Neuronal stem cell (in vitro differentiated cells): ENCODE measurements around the gene LSMEM2. TPM values are rescaled to one million over a fixed set of nuclear protein-coding genes. Genes with fewer than 3 reads are reported as not detected.

Source experiments
- DNase-seq: peaks from one replicate; pipeline ENCODE4 v3.0.0-alpha.2; 2013; ENCODE audit warnings: low spot score
- H2AFZ ChIP-seq: one replicate; pipeline ENCODE4 v1.6.1; 2013; ENCODE audit warnings: mild to moderate bottlenecking, low read length, inconsistent platforms
- H2AK5ac ChIP-seq: 2 replicates; pipeline ENCODE4 v1.6.1; 2013; ENCODE audit warnings: low read depth, mild to moderate bottlenecking, inconsistent platforms, low read length, moderate library complexity, mixed read lengths
- H2BK120ac ChIP-seq: 2 replicates; pipeline ENCODE4 v1.6.1; 2013; ENCODE audit warnings: low read depth, mild to moderate bottlenecking, inconsistent platforms, low read length, moderate library complexity, mixed read lengths
- H2BK12ac ChIP-seq: one replicate; pipeline ENCODE4 v1.6.1; 2013; ENCODE audit warnings: low read length, inconsistent platforms
- H2BK15ac ChIP-seq: 2 replicates; pipeline ENCODE4 v1.6.1; 2013; ENCODE audit warnings: mild to moderate bottlenecking, low read length, inconsistent platforms, mixed read lengths
- H2BK5ac ChIP-seq: one replicate; pipeline ENCODE4 v1.6.1; 2013; ENCODE audit warnings: inconsistent platforms, mild to moderate bottlenecking, low read length, moderate library complexity
- H3K14ac ChIP-seq: one replicate; pipeline ENCODE4 v1.6.1; 2013; ENCODE audit warnings: low read length, inconsistent platforms
- H3K18ac ChIP-seq: 2 replicates; pipeline ENCODE4 v1.6.1; 2013; ENCODE audit warnings: low read length, inconsistent platforms
- H3K23ac ChIP-seq: 2 replicates; pipeline ENCODE4 v1.6.1; 2013; ENCODE audit warnings: low read depth, mild to moderate bottlenecking, mixed read lengths, low read length, inconsistent platforms; ENCODE audit not compliant: poor library complexity
- H3K27ac ChIP-seq: replicated peaks from 3 replicates; pipeline ENCODE4 v1.5.1; 2013; ENCODE audit warnings: low read length, inconsistent platforms
- H3K27me3 ChIP-seq, 3 experiments: 2 replicates each; pipeline ENCODE4 v1.6.1; 2013; ENCODE audit warnings: low read length in 3 of 3, mild to moderate bottlenecking in 2 of 3, inconsistent platforms in 1 of 3, low read depth in 1 of 3, mixed read lengths in 1 of 3, moderate library complexity in 1 of 3; ENCODE audit not compliant: control insufficient read depth in 3 of 3, insufficient read depth in 3 of 3
- H3K36me3 ChIP-seq, 2 donors: replicated peaks in 1 of 2; 2 replicates each; pipeline ENCODE4 v1.6.1; 2013; ENCODE audit warnings: low read length in 2 of 2; ENCODE audit not compliant: control insufficient read depth in 2 of 2, insufficient read depth in 2 of 2
- H3K4ac ChIP-seq: 2 replicates; pipeline ENCODE4 v1.6.1; 2013; ENCODE audit warnings: inconsistent platforms, mild to moderate bottlenecking, low read length, moderate library complexity
- H3K4me1 ChIP-seq, 2 donors: 1 replicate in 1 of 2; 2 replicates in 1 of 2; pipeline ENCODE4 v1.6.1; 2013; ENCODE audit warnings: low read length in 2 of 2, low read depth in 1 of 2; ENCODE audit not compliant: control insufficient read depth in 2 of 2, insufficient read depth in 1 of 2
- H3K4me2 ChIP-seq: one replicate; pipeline ENCODE4 v1.6.1; 2013; ENCODE audit warnings: mild to moderate bottlenecking, low read length, inconsistent platforms; ENCODE audit not compliant: insufficient read depth, poor library complexity, severe bottlenecking
- H3K4me3 ChIP-seq, 2 donors: 2 replicates each; pipeline ENCODE4 v1.5.1; 2013; ENCODE audit warnings: low read length in 2 of 2, mild to moderate bottlenecking in 2 of 2, inconsistent platforms in 1 of 2, moderate library complexity in 1 of 2
- H3K79me1 ChIP-seq: one replicate; pipeline ENCODE4 v1.6.1; 2013; ENCODE audit warnings: low read depth, mild to moderate bottlenecking, inconsistent platforms, low read length, moderate library complexity
- H3K9ac ChIP-seq: one replicate; pipeline ENCODE4 v1.6.1; 2013; ENCODE audit warnings: mild to moderate bottlenecking, low read depth, low read length, inconsistent platforms; ENCODE audit not compliant: poor library complexity
- H3K9me3 ChIP-seq, 2 donors: replicated peaks in 1 of 2; 2 replicates each; pipeline versions ENCODE3 to v1.6.1; 2013; ENCODE audit warnings: low read length in 2 of 2, mild to moderate bottlenecking in 2 of 2, inconsistent platforms in 1 of 2, low read depth in 1 of 2, mixed read lengths in 1 of 2, moderate library complexity in 1 of 2; ENCODE audit not compliant: control insufficient read depth in 2 of 2, insufficient read depth in 1 of 2
- H4K8ac ChIP-seq: one replicate; pipeline ENCODE4 v1.6.1; 2013; ENCODE audit warnings: low read depth, mild to moderate bottlenecking, inconsistent platforms, low read length, moderate library complexity
- H4K91ac ChIP-seq: one replicate; pipeline ENCODE4 v1.6.1; 2013; ENCODE audit warnings: low read length, low read depth, mild to moderate bottlenecking, inconsistent platforms; ENCODE audit not compliant: poor library complexity
- WGBS, 2 donors: extraction: QIAGEN DNeasy Blood & Tissue Kit; methylation state at CpG; one replicate each; pipeline ENCODE4 v1.1.7; 2013; ENCODE audit warnings: missing lambda C conversion rate in 2 of 2, mixed read lengths in 1 of 2; ENCODE audit not compliant: insufficient read length in 2 of 2, insufficient replicate concordance in 1 of 2; ENCODE audit errors: extremely low coverage in 2 of 2; 5-methylcytosine and 5-hydroxymethylcytosine counted together
- polyA plus RNA-seq, 2 experiments: library from polyadenylated mRNA; stranded (reverse); fragments of 200-250 nt; gene quantifications; one replicate each; pipeline ENCODE4 v1.2.3, GENCODE V29; 2013

Gene LSMEM2
- polyA plus RNA-seq (2013, experiment 1 of 2) = 0.28 TPM
- polyA plus RNA-seq (2013, experiment 2 of 2) = 0.21 TPM

GRCh38 chr3:50278880-50279224 is at the start of gene LSMEM2:
TSS of gene LSMEM2 (plus strand) at chr3:50279087. CDS start at chr3:50279114, 27 bp downstream.
- DNase-seq = no peak
- H3K27ac ChIP-seq = no peak within 1 kb of the TSS
- H2BK5ac ChIP-seq = no peak within 1 kb of the TSS
- no peak within 1 kb of the TSS for H4K8ac ChIP-seq
- H3K9ac ChIP-seq = peak within 1 kb of the TSS; percentile 12
- H3K14ac ChIP-seq = no peak within 1 kb of the TSS
- H2BK12ac ChIP-seq = peak within 1 kb of the TSS; percentile 82
- no peaks in the 10 kb centered on the region for H3K36me3 ChIP-seq
- peak within 1 kb of the TSS; percentile 73 for H2BK15ac ChIP-seq
- no CpG with 5 or more reads among the region's 2 CpGs for WGBS, 2 donors
- peak within 1 kb of the TSS; percentile 68 for H2AFZ ChIP-seq
- H3K79me1 ChIP-seq = peaks cover 4% of the 10 kb centered on the region
- H3K9me3 ChIP-seq = peaks cover 0 to 4% of the 10 kb centered on the region in 2 donors
- peak within 1 kb of the TSS; percentile 20 for H3K23ac ChIP-seq
- peaks cover 4 to 32% (median 18%) of the 10 kb centered on the region in 3 experiments for H3K27me3 ChIP-seq
- no peak within 1 kb of the TSS for H3K4me3 ChIP-seq
- no peak within 1 kb of the TSS for H3K4me2 ChIP-seq
- peaks cover 5 to 10% of the 10 kb centered on the region in 2 donors for H3K4me1 ChIP-seq
- H2AK5ac ChIP-seq = peak within 1 kb of the TSS; percentile 96
- H3K4ac ChIP-seq = peak within 1 kb of the TSS; percentile 95
- H4K91ac ChIP-seq = no peak within 1 kb of the TSS
- no peak within 1 kb of the TSS for H2BK120ac ChIP-seq
- peak within 1 kb of the TSS; percentile 76 for H3K18ac ChIP-seq

- Histone ChIP-seq H3K9ac (no peak overlapping the region), H4K91ac (peak overlapping the region; percentile 15), H3K27me3 (peaks cover 0 to 7% (median 6%) of the 10 kb centered on the region in 3 experiments), H3K4me2 (no peak overlapping the region), H2BK15ac (peak overlapping the region; percentile 93), H2BK12ac (no peak overlapping the region), H3K23ac (no peak overlapping the region), H3K79me1 (peaks cover 4% of the 10 kb centered on the region), H3K27ac (no peak overlapping the region), H3K9me3 (no peaks in the 10 kb centered on the region), H2BK120ac (peak overlapping the region; percentile 52), H2AK5ac (peak overlapping the region; percentile 99), H3K18ac (no peak overlapping the region), H3K36me3 (no peaks in the 10 kb centered on the region), H3K4me1 (peaks cover 27 to 41% of the 10 kb centered on the region in 2 donors), H2BK5ac (peak overlapping the region; percentile 99), H4K8ac (no peak overlapping the region), H3K4ac (no peak overlapping the region), H3K4me3 (no peak overlapping the region), H2AFZ (no peak overlapping the region), H3K14ac (no peak overlapping the region)
- no CpG with 5 or more reads among the region's 3 CpGs for WGBS, 2 donors
- DNase-seq = no peak
These were observed 49.4 kb upstream of the LSMEM2 start for GRCh38 chr3:50229490-50229889.

GRCh38 chr3:50230104-50230793 is 48.6 kb upstream of the LSMEM2 start:
- peak overlapping the region; percentile 99 for H2AK5ac ChIP-seq
- H3K79me1 ChIP-seq = peaks cover 4% of the 10 kb centered on the region
- no peak overlapping the region for H3K14ac ChIP-seq
- H4K8ac ChIP-seq = no peak overlapping the region
- peak overlapping the region; percentile 34 for H3K9ac ChIP-seq
- peaks cover 31 to 47% of the 10 kb centered on the region in 2 donors for H3K4me1 ChIP-seq
- H3K4ac ChIP-seq = no peak overlapping the region
- no peaks in the 10 kb centered on the region for H3K9me3 ChIP-seq
- H2BK5ac ChIP-seq = peak overlapping the region; percentile 99
- H3K23ac ChIP-seq = peak overlapping the region; percentile 39
- H3K4me3 ChIP-seq = no peak overlapping the region
- no CpG with 5 or more reads among the region's 8 CpGs for WGBS, 2 donors
- H4K91ac ChIP-seq = peak overlapping the region; percentile 92
- H3K18ac ChIP-seq = peak overlapping the region; percentile 87
- peak overlapping the region; percentile 93 for H2BK15ac ChIP-seq
- no peaks in the 10 kb centered on the region for H3K36me3 ChIP-seq
- no peak overlapping the region for H2AFZ ChIP-seq
- H2BK12ac ChIP-seq = peak overlapping the region; percentile 100
- no peak overlapping the region for H3K27ac ChIP-seq
- H3K4me2 ChIP-seq = no peak overlapping the region
- peaks cover 0 to 5% (median 3%) of the 10 kb centered on the region in 3 experiments for H3K27me3 ChIP-seq
- H2BK120ac ChIP-seq = peak overlapping the region; percentile 52
- DNase-seq = no peak

- Histone ChIP-seq H3K4ac (no peak overlapping the region), H2BK5ac (peak overlapping the region; percentile 99), H3K27ac (no peak overlapping the region), H2BK15ac (peak overlapping the region; percentile 93), H2AK5ac (peak overlapping the region; percentile 99), H2AFZ (no peak overlapping the region), H3K4me2 (no peak overlapping the region), H2BK12ac (peak overlapping the region; percentile 100), H3K27me3 (peaks cover 0 to 5% (median 0%) of the 10 kb centered on the region in 3 experiments), H3K18ac (peak overlapping the region; percentile 87), H3K79me1 (peaks cover 4% of the 10 kb centered on the region), H4K8ac (no peak overlapping the region), H2BK120ac (peak overlapping the region; percentile 52), H3K14ac (no peak overlapping the region), H3K9me3 (no peaks in the 10 kb centered on the region), H3K4me3 (no peak overlapping the region), H3K36me3 (no peaks in the 10 kb centered on the region), H3K9ac (no peak overlapping the region), H3K23ac (peak overlapping the region; percentile 39), H3K4me1 (peaks cover 31 to 47% of the 10 kb centered on the region in 2 donors), H4K91ac (peak overlapping the region; percentile 92)
- WGBS, 2 donors = no CpG with 5 or more reads among the region's 4 CpGs
- no peak for DNase-seq
These were observed 48.1 kb upstream of the LSMEM2 start for GRCh38 chr3:50230794-50231125.
